Breast epithelium (tissue), 4 donors: ENCODE measurements around the gene SPRING1. TPM values are rescaled to one million over a fixed set of nuclear protein-coding genes. Genes with fewer than 3 reads are reported as not detected.

Source experiments
- DNase-seq, 2 donors: peaks; one replicate each; pipeline ENCODE4 v3.0.0-alpha.2; 2019; ENCODE audit warnings: low spot score in 2 of 2
- H3K27ac ChIP-seq, 2 donors: fragments of 200-600 bp; sonication (generic) in 1 of 2; one replicate each; pipeline ENCODE4 v1.5.1; 2016 to 2019; ENCODE audit warnings: mild to moderate bottlenecking in 1 of 2
- H3K27me3 ChIP-seq, 2 donors: fragments of 200-600 bp; sonication (generic) in 1 of 2; one replicate each; pipeline versions ENCODE4 v1.5.1 to v1.6.0; 2017 to 2019; ENCODE audit warnings: control low read depth in 1 of 2, mild to moderate bottlenecking in 1 of 2
- H3K36me3 ChIP-seq: fragments of 200-600 bp; one replicate; pipeline ENCODE4 v1.5.1; 2019
- H3K4me1 ChIP-seq, 2 donors: fragments of 200-600 bp; sonication (generic); one replicate each; pipeline ENCODE4 v1.5.1; 2016 to 2019; ENCODE audit warnings: control low read depth in 1 of 2
- H3K4me3 ChIP-seq, 3 donors: fragments of 200-600 bp; sonication (generic); 1 replicate in 2 of 3; 2 replicates in 1 of 3; pipeline ENCODE4 v1.5.1; 2016 to 2019; ENCODE audit warnings: mild to moderate bottlenecking in 3 of 3, moderate library complexity in 2 of 3
- H3K9me3 ChIP-seq, 2 donors: fragments of 200-600 bp; sonication (generic) in 1 of 2; one replicate each; pipeline ENCODE4 v1.5.1; 2016 to 2019; ENCODE audit warnings: control low read depth in 1 of 2
- CTCF ChIP-seq, 3 donors: fragments of 450-650 bp; IDR thresholded peaks; one replicate each; pipeline ENCODE4 v1.5.1; 2016 to 2017; ENCODE audit warnings: antibody characterized with exemption in 3 of 3, mild to moderate bottlenecking in 3 of 3, moderate library complexity in 3 of 3
- POLR2A ChIP-seq: fragments of 450-650 bp; IDR thresholded peaks from one replicate; pipeline ENCODE4 v1.6.1; 2016; ENCODE audit warnings: antibody characterized with exemption, mild to moderate bottlenecking, moderate library complexity
- POLR2AphosphoS5 ChIP-seq, 3 donors: sonication (generic); formaldehyde crosslinking; IDR thresholded peaks; one replicate each; pipeline ENCODE4 v1.6.1; 2017; ENCODE audit warnings: antibody characterized with exemption in 3 of 3
- intact Hi-C: fragments of 100-400 bp; cut with DNase I; formaldehyde crosslinking; loops from one replicate; pipeline ENCODE4 v1.15.1; 2023; ENCODE audit warnings: low total_unique reads
- total RNA-seq, 3 donors: library from RNA; depleted of rRNA; stranded (reverse); fragments of >200 nt; gene quantifications; one replicate each; pipeline ENCODE4 v1.1.0, GENCODE V29; 2016

Gene SPRING1
- 10 to 100 TPM; 13.8 to 18.4 (median 15.7) TPM for total RNA-seq

GRCh38 chr12:116737774-116738657, at the start of gene SPRING1, which contains the start of gene RNFT2:
SPRING1 (minus strand) TSS chr12:116738069; CDS start chr12:116737900, 169 bp downstream.
RNFT2 (plus strand) TSS chr12:116738315; CDS start chr12:116740498, 2,183 bp downstream.
- Histone ChIP-seq H3K27me3 (no peaks in the 10 kb centered on the region), H3K4me3 (peak within 1 kb of the TSS; percentile 81 to 92 (median 86)), H3K9me3 (no peaks in the 10 kb centered on the region), H3K4me1 (no peaks in the 10 kb centered on the region), H3K27ac (peak within 1 kb of the TSS; percentile 82 to 86), H3K36me3 (no peaks in the 10 kb centered on the region)
- TF ChIP-seq POLR2AphosphoS5 (IDR thresholded peaks at IDR 0.05) = peak; percentile 51 to 80 (median 80)
- no peak for TF ChIP-seq POLR2A
- DNase-seq = peak; percentile 98 to 99
- intact Hi-C loops = no loop called here

GRCh38 chr12:116784238-116784612, 46.4 kb upstream of the SPRING1 start:
- no peaks in the 10 kb centered on the region for H3K36me3 ChIP-seq
- no peak for DNase-seq
- TF ChIP-seq POLR2AphosphoS5 (IDR thresholded peaks at IDR 0.05) (no peak), POLR2A (no peak), CTCF (IDR thresholded peaks at IDR 0.05) (no peak)
- H3K4me3 ChIP-seq = no peak overlapping the region
- H3K27me3 ChIP-seq = no peaks in the 10 kb centered on the region
- intact Hi-C loops = loop anchor here (1.0 kb wide), 1 partner anchor 24 kb away; no protein-coding TSS in a partner anchor
- H3K4me1 ChIP-seq = no peaks in the 10 kb centered on the region
- no peaks in the 10 kb centered on the region for H3K9me3 ChIP-seq
- H3K27ac ChIP-seq = no peak overlapping the region

GRCh38 chr12:116783525-116784237, 45.8 kb upstream of the SPRING1 start:
- DNase-seq = no peak
- intact Hi-C loops = loop anchor here (1.0 kb wide), 1 partner anchor 23 kb away; no protein-coding TSS in a partner anchor
- Histone ChIP-seq H3K4me3 (no peak overlapping the region), H3K36me3 (no peaks in the 10 kb centered on the region), H3K27me3 (no peaks in the 10 kb centered on the region), H3K4me1 (no peaks in the 10 kb centered on the region), H3K27ac (no peak overlapping the region), H3K9me3 (no peaks in the 10 kb centered on the region)
- no peak for TF ChIP-seq POLR2A
- TF ChIP-seq POLR2AphosphoS5 (IDR thresholded peaks at IDR 0.05) = no peak
- TF ChIP-seq CTCF (IDR thresholded peaks at IDR 0.05) = no peak

GRCh38 chr12:116780942-116781341, 43.1 kb upstream of the SPRING1 start:
- intact Hi-C loops = no loop called here
- TF ChIP-seq POLR2A = no peak
- no peak for TF ChIP-seq CTCF (IDR thresholded peaks at IDR 0.05)
- TF ChIP-seq POLR2AphosphoS5 (IDR thresholded peaks at IDR 0.05) = no peak

GRCh38 chr12:116779597-116779996, 41.7 kb upstream of the SPRING1 start:
- TF ChIP-seq CTCF (IDR thresholded peaks at IDR 0.05) (no peak), POLR2AphosphoS5 (IDR thresholded peaks at IDR 0.05) (no peak), POLR2A (no peak)
- Histone ChIP-seq H3K27ac (no peak overlapping the region), H3K4me3 (no peak overlapping the region), H3K36me3 (no peaks in the 10 kb centered on the region), H3K4me1 (no peaks in the 10 kb centered on the region), H3K27me3 (no peaks in the 10 kb centered on the region), H3K9me3 (no peaks in the 10 kb centered on the region)
- no peak for DNase-seq
- intact Hi-C loops = no loop called here

More at GRCh38 chr12:116780942-116781341, 43.1 kb upstream of the SPRING1 start:
- Histone ChIP-seq H3K27ac (no peak overlapping the region), H3K36me3 (no peaks in the 10 kb centered on the region), H3K9me3 (no peaks in the 10 kb centered on the region), H3K27me3 (no peaks in the 10 kb centered on the region), H3K4me1 (no peaks in the 10 kb centered on the region), H3K4me3 (no peak overlapping the region)
- no peak for DNase-seq
